ENCODE results near the gene GAN. TPM values are rescaled to one million over a fixed set of nuclear protein-coding genes. Genes with fewer than 3 reads are reported as not detected.

GAN gene
- total RNA-seq, 1 donor from 2014 or later: 2.6 TPM

DNA sequence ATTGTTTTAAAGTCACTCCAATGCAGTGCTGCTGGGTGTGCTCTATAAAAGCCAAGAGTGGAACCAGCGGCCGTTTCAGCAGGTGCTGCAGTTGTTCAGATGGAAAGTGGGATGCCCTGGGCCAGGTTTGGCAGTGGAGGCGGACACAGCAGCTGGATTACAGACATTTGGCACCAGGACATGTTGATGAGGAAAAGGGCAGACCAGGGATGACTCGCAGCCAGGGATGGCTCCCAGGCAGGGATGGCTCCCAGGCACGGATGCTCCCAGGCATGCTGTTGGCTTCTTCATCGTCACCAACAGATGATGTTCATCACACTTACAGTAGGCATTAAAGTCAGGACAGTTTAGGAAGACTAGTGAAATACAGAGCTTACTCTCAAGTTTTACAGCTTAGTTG lies 10.0 kb downstream of the GAN start:
- H3K4me1 ChIP-seq: no peaks in the 10 kb centered on the region
- TF ChIP-seq, protein P1, sequence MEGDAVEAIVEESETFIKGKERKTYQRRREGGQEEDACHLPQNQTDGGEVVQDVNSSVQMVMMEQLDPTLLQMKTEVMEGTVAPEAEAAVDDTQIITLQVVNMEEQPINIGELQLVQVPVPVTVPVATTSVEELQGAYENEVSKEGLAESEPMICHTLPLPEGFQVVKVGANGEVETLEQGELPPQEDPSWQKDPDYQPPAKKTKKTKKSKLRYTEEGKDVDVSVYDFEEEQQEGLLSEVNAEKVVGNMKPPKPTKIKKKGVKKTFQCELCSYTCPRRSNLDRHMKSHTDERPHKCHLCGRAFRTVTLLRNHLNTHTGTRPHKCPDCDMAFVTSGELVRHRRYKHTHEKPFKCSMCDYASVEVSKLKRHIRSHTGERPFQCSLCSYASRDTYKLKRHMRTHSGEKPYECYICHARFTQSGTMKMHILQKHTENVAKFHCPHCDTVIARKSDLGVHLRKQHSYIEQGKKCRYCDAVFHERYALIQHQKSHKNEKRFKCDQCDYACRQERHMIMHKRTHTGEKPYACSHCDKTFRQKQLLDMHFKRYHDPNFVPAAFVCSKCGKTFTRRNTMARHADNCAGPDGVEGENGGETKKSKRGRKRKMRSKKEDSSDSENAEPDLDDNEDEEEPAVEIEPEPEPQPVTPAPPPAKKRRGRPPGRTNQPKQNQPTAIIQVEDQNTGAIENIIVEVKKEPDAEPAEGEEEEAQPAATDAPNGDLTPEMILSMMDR (IDR thresholded peaks at IDR 0.05): no peak

DNA sequence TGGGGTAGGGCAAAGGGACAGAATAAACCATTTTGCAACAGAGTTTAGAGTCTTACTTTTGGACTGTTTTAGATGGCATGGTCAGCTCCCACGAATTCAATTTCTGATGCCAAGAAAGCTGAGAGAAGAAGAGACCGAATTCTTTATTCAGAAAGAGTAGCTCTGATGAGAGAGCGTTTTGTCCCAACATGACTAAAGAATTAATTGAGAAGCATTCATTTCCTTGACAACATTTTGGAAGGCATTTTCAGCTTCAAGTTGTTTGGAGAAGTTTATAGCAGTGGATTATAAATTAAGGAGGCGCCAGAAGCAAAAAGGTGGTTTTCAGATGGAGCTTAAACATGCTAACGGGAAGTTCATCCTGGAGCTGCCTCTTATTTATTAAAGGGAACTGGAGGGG lies 12.2 kb downstream of the GAN start:
- H3K27me3 ChIP-seq: no peaks in the 10 kb centered on the region
- no peak overlapping the region for H3K27ac ChIP-seq
- H3K36me3 ChIP-seq: no peaks in the 10 kb centered on the region
- DNase-seq (ENCODE audit: low spot score in 2 of 2): no peak
- H3K4me3 ChIP-seq: no peak overlapping the region
- H3K4me1 ChIP-seq: no peaks in the 10 kb centered on the region
- TF ChIP-seq, protein P1 (IDR thresholded peaks at IDR 0.05): no peak
- intact Hi-C loops (cut with DNase I): no loop called here
- H3K9me3 ChIP-seq: no peaks in the 10 kb centered on the region

More for the DNA sequence above, 10.0 kb downstream of the GAN start:
- Histone ChIP-seq H3K27ac (no peak overlapping the region), H3K27me3 (no peaks in the 10 kb centered on the region), H3K4me3 (no peak overlapping the region), H3K9me3 (no peaks in the 10 kb centered on the region), H3K36me3 (no peaks in the 10 kb centered on the region)
- no peak for DNase-seq (ENCODE audit: low spot score in 2 of 2)
- intact Hi-C loops (cut with DNase I): no loop called here

DNA sequence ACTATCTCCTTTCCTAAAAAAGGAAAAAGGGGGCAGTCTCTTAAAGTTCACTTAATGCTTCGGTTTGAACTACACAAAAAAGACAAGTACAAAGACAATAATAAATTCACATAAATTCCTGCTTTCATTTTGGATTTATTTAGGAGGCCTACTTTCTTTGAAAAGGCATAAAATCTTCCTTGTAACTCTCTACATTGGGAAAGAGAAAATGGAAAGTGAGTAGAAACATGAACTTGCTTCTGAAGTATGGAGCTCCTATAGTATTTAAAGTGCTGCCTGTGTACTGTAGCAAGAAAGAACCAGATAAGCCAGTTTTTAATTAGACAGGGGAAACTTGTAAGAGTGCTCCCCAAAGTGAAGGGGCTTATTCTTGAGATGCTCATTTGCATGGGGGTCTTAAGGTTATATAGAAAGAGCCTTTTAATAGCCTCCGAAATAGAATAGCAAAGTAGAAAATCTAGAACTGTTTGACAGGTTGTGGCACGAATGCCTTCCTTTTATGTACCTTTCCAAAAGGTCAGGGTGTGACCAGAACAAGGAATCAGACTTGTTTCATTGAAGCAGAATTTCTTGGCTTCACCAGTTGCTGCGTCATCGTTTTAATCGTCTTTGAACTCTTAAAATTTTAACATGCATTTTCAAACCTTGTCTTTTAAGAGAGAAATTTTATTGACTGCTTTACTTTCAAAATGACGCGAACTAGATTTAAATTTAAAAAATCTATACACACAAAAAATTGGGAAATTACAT lies 12.9 kb downstream of the GAN start:
- H3K36me3 ChIP-seq: no peaks in the 10 kb centered on the region
- intact Hi-C loops (cut with DNase I): no loop called here

DNA sequence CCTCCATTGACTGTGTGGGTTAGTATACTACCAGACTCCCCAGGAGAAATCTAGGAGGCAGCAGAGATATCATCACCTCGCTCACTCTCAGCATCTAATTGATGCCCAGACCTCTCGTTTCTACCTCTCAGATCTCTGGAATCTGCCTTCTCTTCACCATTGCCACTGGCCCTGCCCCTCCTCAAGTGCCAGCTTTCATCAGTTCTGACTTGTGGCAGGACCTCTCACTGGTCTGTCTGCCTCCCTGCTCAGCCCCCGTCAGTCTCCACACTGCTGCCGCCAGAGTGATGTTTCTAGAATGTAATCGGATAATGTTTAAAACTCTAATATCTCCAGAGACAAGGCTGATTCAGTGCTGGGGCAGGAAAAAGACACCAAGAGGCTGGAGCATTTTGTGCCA lies 15.2 kb downstream of the GAN start:
- Histone ChIP-seq H3K27me3 (no peaks in the 10 kb centered on the region), H3K27ac (no peak overlapping the region), H3K4me3 (no peak overlapping the region), H3K4me1 (no peaks in the 10 kb centered on the region), H3K36me3 (no peaks in the 10 kb centered on the region), H3K9me3 (no peaks in the 10 kb centered on the region)
- TF ChIP-seq, protein P1 (IDR thresholded peaks at IDR 0.05): no peak
- no peak for DNase-seq (ENCODE audit: low spot score in 2 of 2)
- intact Hi-C loops (cut with DNase I): no loop called here

More for the DNA sequence above, 12.9 kb downstream of the GAN start:
- Histone ChIP-seq H3K4me3 (no peak overlapping the region), H3K27me3 (no peaks in the 10 kb centered on the region), H3K9me3 (no peaks in the 10 kb centered on the region), H3K4me1 (no peaks in the 10 kb centered on the region), H3K27ac (no peak overlapping the region)
- TF ChIP-seq, protein P1 (IDR thresholded peaks at IDR 0.05): no peak
- no peak for DNase-seq (ENCODE audit: low spot score in 2 of 2)

DNA sequence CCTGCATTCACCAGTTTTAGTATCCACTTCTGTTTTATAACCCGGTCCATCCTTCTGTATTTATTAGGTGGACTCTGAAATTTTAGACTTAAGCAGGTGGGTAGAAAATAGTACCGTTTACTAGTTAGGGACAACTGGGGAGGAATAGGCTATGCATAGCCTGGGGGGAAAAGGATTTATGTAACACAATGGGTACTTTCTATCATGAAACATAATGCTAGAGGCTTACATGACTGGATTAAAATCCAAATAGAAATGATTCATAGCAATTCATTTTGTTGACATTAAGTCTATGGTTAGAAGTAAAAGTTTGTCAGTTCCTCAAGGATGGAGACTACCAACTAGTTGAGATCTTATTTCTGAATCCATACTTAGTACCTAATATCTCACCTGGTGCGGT lies 18.6 kb downstream of the GAN start:
- TF ChIP-seq, protein P1 (IDR thresholded peaks at IDR 0.05): no peak
- Histone ChIP-seq H3K36me3 (no peaks in the 10 kb centered on the region), H3K9me3 (no peaks in the 10 kb centered on the region), H3K4me1 (no peaks in the 10 kb centered on the region), H3K4me3 (no peak overlapping the region), H3K27ac (no peak overlapping the region), H3K27me3 (no peaks in the 10 kb centered on the region)
- intact Hi-C loops (cut with DNase I): no loop called here
- no peak for DNase-seq (ENCODE audit: low spot score in 2 of 2)
